Body of pancreas (tissue), 4 donors: Measurements from ENCODE around the gene SBSN.

Source experiments
- POLR2A ChIP-seq, 3 donors: fragments of 450-650 bp; IDR thresholded peaks; one replicate each; pipeline ENCODE4 v1.6.1; 2016; ENCODE audit warnings: antibody characterized with exemption in 3 of 3, mild to moderate bottlenecking in 2 of 3
- TF ChIP-seq, protein P1 (sequence below), 7 experiments: fragments of 450-650 bp in 4 of 7; fragments of 200-600 bp in 3 of 7; sonication (generic) in 3 of 7; IDR thresholded peaks; one replicate each; pipeline ENCODE4 v1.5.1; 2016 to 2019; ENCODE audit warnings: antibody characterized with exemption in 7 of 7

DNA sequence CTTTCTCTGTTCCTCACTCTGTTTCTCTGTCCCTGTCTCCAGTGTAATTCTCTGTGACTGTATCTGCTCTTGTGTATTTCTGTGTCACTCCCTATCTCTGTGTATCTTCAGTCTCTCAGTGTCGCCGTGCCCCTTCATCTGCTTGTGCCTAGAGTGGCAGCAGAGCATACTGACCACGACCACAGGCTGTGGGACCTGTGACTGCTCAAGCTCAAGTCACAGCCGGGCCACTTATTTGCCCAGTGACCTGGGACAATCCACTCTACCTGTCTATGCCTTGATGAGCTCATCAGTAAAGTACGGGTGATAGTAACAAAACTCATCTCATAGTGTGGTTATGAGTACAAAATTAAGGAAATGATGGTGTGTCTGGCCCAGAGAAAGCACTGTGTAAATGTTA is 26.0 kb upstream of the SBSN start:
- TF ChIP-seq, protein P1, sequence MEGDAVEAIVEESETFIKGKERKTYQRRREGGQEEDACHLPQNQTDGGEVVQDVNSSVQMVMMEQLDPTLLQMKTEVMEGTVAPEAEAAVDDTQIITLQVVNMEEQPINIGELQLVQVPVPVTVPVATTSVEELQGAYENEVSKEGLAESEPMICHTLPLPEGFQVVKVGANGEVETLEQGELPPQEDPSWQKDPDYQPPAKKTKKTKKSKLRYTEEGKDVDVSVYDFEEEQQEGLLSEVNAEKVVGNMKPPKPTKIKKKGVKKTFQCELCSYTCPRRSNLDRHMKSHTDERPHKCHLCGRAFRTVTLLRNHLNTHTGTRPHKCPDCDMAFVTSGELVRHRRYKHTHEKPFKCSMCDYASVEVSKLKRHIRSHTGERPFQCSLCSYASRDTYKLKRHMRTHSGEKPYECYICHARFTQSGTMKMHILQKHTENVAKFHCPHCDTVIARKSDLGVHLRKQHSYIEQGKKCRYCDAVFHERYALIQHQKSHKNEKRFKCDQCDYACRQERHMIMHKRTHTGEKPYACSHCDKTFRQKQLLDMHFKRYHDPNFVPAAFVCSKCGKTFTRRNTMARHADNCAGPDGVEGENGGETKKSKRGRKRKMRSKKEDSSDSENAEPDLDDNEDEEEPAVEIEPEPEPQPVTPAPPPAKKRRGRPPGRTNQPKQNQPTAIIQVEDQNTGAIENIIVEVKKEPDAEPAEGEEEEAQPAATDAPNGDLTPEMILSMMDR (IDR thresholded peaks at IDR 0.05), result no peak
- TF ChIP-seq POLR2A (IDR thresholded peaks at IDR 0.05), result no peak
